GM21423 (cell line): ENCODE measurements around the gene ZNF773.
"Not testable (repeated sequence)": the region's sequence is repeated elsewhere in the genome, so short reads cannot be mapped to it uniquely, and the experiment has no call there.

Experiments
- ATAC-seq: cut with Tn5 transposase; IDR thresholded peaks from one replicate; pipeline ENCODE4 v1.9.1; 2021; ENCODE audit warnings: mild to moderate bottlenecking, moderate library complexity; ENCODE audit not compliant: unreplicated experiment

ZNF773 gene

DNA sequence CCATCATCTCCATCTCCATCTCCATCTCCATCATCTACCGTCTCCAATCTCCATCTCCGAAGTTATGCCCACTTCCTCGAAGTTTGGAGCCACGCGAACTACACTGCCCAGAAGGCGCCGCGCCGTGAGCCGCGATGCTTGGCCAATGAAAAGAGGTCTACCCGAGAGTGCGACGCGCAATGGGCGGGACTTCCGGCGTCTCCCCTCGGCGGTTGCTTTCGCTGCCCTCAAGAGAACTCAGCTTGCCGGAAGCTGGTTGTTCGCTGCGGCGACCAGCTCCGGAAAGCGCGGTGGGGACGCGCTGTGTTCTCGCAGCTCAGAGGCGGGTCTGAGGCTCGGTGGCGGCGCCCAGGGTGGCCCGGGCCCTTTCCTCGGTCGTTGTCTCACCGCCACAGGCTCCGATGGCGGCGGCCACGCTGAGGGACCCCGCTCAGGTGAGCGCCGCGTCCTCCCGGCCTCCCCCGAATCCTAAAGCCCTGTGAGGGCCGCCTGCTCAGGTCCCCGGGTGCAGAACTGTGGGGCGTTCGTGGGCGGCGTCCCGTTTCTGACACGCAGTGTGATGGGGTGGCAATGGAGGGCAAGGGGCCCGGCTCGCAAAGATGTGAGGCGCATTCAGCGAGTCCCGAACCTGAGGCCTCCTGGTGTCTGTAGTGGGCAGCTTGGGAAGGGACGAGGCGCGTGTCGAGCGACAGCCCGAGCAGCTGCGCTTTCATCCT lies at the start of gene ZNF773:
Gene ZNF773 (plus strand): TSS at position 259 of the 716 bp plus-strand sequence. CDS start 143 bp downstream, at position 402.
- peak; percentile 98 for ATAC-seq

DNA sequence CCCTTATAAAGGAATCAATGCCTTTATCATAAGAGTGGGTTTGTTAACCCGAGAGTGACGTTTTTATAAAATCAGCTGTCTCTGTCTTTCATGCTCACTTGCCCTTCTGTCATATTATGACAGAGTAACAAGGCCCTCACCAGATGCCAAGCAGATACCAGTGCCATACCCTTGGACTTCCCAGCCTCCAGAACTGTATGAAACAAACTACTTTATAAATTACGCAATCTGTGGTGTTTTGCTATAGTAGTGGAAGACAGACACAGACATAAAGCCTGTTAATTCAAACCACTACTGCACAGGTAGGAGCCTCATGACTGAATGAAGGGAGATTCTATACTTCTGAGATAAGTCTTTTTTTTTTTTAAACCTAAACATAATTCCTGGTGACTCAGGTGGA lies 47.4 kb upstream of the ZNF773 start:
- no peak for ATAC-seq

DNA sequence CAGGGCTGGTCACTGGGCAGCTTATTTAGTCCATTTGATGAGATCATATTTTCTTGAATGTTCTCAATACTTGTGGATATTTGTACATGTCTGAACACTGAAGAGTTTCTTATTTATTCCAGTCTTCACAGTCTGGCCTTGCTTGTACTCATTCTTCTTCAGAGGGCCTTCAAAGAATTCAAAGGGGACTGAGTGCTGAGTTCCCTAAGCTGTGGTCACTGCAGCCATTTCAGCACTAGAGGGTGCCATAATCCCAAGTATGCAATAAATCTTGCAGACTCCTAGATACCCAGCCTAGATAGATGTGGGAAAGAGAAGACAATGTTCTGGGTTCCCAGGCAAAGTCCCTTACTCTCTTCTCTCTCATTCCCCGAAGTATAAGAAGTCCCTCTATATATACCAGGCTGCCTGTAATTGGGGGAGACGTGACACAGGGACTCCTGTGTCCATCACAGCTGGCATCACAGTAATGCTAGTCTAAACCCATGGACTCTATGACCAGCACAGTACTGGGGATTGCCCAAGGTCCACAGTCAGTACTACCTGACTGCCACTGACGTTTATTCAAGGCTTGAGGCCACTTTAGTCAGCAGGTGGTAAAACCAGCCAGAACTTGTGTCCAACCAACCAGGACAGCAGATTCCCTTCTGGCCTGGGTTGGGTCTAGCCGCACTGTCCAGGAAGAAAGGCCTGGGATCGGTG lies 33.9 kb upstream of the ZNF773 start:
- no peak for ATAC-seq

DNA sequence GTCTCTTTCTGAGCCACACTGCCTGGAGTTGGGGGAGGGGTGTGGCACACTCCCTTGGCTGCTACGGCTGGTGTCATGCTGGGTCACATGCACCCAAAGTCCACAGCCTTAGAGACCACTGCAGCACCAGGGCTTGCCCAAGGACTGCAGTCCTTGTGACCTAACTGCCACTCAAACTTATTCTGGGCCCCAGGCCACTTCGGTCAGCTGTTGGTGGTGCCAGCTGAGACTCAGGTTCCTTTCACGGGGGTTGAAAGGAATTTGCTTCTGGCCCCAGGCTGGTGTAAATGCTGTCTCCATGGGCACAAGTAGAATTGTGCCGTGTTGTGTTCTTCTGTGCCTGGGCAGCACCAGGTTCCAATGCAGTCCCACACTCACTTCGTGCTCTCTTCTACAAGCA lies 33.2 kb upstream of the ZNF773 start:
- ATAC-seq, result no peak

DNA sequence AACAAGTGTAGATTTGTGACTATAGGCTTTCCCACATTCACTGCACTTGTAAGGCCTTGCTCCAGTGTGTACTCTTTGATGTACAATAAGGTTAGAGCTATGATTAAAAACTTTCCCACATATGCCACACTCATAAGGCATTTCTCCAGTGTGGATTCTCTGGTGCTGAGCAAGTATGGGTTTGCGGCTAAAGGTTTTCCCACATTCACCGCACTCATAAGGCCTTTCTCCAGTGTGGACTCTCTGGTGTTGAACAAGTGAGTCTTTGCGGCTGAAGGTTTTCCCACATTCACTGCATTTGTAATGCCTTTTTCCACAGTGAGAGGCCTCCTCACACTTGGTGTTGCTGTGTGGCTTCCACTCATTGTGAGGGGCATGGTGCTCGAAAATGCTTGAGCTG lies 26.1 kb upstream of the ZNF773 start:
- ATAC-seq, result no peak

- ATAC-seq, result peak; percentile 96
Measured at GRCh38 chr19:57477191-57478008, 22.3 kb upstream of the ZNF773 start, which contains the start of gene ZNF772. Gene ZNF772 (minus strand): TSS chr19:57477566. CDS start chr19:57477309, 257 bp downstream.

DNA sequence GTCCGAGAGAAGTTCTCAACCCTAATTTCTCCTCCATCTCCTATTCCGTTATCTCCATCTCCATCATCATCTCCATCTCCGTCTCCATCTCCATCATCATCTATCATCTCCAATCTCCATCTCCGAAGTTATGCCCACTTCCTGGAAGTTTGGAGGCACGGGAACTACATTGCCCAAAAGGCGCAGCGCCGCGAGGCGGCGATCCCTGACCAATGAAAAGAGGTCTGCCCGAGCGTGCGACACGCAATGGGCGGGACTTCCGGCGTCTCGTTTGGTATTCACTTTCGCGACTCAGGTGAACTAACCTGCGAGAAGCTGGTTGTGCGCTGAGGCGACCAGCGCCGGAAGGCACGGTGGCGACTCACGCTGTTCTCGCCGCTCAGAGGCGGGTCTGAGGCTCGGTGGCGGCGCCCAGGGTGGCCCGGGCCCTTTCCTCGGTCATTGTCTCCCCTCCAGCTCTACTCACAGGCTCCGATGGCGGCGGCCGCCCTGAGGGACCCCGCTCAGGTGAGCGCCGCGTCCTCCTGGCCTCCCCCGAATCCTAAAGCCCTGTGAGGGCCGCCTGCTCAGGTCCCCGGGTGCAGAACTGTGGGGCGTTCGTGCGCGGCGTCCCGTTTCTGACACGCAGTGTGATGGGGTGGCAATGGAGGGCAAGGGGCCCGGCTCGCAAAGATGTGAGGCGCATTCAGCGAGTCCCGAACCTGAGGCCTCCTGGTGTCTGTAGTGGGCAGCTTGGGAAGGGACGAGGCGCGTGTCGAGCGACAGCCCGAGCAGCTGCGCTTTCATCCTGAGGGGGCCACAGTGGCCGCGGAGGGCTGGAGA lies 12.1 kb upstream of the ZNF773 start, which contains the start of gene ZNF419:
Gene ZNF419 (plus strand): TSS at position 274 of the 822 bp plus-strand sequence. CDS start 201 bp downstream, at position 475.
- ATAC-seq, result peak; percentile 97

DNA sequence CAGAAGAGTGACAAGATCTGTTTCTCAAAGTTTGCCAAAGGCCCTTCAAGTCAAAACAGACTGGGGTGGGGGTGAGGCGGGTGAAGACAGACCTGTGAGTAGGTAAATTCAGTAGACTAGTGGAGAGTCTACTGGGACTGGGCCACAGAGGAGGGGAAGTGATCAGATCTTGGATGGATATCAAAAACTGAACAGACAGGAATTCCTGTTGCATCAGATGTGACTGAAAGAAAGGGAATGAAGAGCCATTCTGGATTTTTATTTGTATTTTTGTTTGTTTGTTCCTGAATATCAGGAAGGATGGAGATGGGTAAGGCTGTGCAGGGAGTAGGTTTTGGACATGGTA lies 11.5 kb upstream of the ZNF773 start:
- ATAC-seq, result not testable (repeated sequence)

- not testable (repeated sequence) for ATAC-seq
Measured at GRCh38 chr19:57499332-57499679, 432 bp upstream of the ZNF773 start.

- not testable (repeated sequence) for ATAC-seq
Measured at GRCh38 chr19:57500400-57500799, 662 bp downstream of the ZNF773 start.

- no peak for ATAC-seq
Measured at GRCh38 chr19:57506163-57506562, 6.4 kb downstream of the ZNF773 start.

- no peak for ATAC-seq
Measured at GRCh38 chr19:57511484-57511883, 11.7 kb downstream of the ZNF773 start.

- ATAC-seq, result no peak
Measured at GRCh38 chr19:57512845-57513244, 13.1 kb downstream of the ZNF773 start.

DNA sequence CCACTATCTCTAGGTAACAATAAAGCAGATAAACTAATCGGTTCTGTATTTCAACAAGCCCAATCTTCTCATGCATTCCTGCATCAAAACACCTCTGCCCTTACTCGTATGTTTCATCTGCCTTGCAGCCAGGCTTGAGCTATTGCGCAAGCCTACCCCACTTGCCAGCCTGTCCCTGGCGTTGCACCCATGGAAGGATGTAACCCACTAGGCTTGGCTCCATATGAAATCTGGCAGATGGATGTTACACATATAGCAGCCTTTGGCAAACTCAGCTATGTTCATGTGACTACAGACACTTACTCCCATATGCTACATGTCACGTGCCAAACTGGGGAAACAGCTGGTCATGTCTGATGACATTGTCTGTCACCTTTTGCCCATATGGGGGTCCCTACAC lies 15.5 kb downstream of the ZNF773 start:
- no peak for ATAC-seq

- ATAC-seq, result not testable (repeated sequence)
Measured at GRCh38 chr19:57518021-57518420, 18.3 kb downstream of the ZNF773 start.

- peak; percentile 98 for ATAC-seq
Measured at GRCh38 chr19:57527136-57527881, 27.6 kb downstream of the ZNF773 start, which contains the start of gene ZNF549. Gene ZNF549 (plus strand): TSS chr19:57527356. CDS start chr19:57527574, 218 bp downstream.

DNA sequence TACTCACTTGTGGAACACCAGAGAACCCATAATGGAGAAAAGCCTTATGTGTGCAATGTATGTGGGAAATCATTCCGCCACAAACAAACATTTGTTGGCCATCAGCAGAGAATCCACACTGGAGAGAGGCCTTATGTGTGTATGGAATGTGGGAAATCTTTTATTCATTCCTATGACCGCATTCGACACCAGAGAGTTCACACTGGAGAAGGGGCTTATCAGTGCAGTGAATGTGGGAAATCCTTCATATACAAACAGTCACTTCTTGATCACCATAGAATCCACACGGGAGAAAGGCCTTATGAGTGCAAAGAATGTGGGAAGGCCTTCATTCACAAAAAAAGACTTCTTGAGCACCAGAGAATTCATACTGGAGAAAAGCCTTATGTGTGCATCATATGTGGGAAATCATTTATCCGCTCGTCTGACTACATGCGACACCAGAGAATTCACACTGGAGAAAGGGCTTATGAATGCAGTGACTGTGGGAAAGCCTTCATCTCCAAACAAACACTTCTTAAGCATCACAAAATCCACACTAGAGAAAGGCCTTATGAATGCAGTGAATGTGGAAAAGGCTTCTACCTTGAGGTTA lies 38.3 kb downstream of the ZNF773 start:
- no peak for ATAC-seq

- no peak for ATAC-seq
Measured at GRCh38 chr19:57546513-57546912, 46.8 kb downstream of the ZNF773 start.

- no peak for ATAC-seq
Measured at GRCh38 chr19:57552432-57552831, 52.7 kb downstream of the ZNF773 start.
